NOMO-1 (cell line): ENCODE data around the gene ANKRD40CL.

ENCODE experiments used
- DNase-seq, 2 experiments: peaks; one replicate each; lab custom pipeline; 2025; ENCODE audit not compliant: unreplicated experiment in 2 of 2; lab: John Stamatoyannopoulos, UW

Gene ANKRD40CL

GRCh38 chr17:50790618-50791017 is 23.3 kb upstream of the ANKRD40CL start:
- DNase-seq: peak in 1 of 2 experiments; percentile 12

DNA sequence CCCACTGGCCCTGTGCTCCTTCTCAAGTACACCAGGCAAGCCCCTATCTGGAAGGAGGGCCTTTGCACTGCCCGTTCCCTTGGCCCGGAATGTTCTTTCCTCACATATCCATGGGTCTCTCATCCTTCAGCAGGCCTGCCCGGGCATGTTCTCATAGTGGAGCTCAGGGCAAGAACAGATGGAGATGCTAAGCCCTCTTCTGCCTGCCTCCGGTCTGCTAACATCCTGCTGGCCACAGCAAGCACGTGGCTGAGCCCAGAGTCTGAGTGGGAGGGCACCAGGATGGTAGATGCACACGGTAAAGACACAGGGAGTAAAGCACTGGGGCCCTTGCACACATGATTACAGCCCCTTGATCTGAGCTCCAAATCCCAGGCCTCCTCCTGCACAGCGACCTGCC is 19.8 kb upstream of the ANKRD40CL start:
- no peak for DNase-seq

DNA sequence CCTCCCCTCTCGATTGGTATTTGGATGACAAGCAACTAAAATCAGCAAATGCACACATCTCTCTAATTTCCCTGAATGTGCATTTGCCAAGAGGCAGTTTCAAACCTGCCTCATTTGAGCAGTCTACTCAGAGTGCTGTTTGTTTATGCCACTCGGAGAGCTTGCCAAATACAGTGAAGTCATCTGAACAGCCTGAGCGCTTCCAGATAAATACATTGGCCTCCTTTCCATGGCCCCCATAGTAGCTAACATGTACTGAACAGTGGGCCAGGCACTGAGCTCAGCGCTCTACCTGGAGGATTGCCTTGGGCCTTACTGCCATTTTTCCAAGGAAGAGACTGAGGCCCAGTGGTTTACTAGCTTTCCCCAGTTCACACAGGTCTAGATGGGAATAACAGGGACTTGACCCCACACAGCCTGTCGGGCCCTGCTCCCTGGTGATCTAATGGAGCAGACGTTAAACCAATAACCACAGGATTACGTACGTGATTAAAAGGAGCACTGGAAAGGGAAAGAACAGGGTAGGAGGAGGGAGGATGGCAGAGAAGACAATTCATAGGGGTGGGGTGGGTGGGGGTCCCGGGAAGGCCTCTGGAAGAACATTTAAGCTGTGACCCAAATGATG is 18.7 kb upstream of the ANKRD40CL start:
- no peak for DNase-seq

GRCh38 chr17:50785126-50785525 is 17.8 kb upstream of the ANKRD40CL start:
- no peak for DNase-seq

- no peak for DNase-seq
Observed at GRCh38 chr17:50783905-50784304, 16.6 kb upstream of the ANKRD40CL start.

GRCh38 chr17:50783193-50783660 is 15.9 kb upstream of the ANKRD40CL start:
- peak; percentile 58 to 72 for DNase-seq

- no peak for DNase-seq
Observed at GRCh38 chr17:50781167-50781566, 13.8 kb upstream of the ANKRD40CL start.

DNA sequence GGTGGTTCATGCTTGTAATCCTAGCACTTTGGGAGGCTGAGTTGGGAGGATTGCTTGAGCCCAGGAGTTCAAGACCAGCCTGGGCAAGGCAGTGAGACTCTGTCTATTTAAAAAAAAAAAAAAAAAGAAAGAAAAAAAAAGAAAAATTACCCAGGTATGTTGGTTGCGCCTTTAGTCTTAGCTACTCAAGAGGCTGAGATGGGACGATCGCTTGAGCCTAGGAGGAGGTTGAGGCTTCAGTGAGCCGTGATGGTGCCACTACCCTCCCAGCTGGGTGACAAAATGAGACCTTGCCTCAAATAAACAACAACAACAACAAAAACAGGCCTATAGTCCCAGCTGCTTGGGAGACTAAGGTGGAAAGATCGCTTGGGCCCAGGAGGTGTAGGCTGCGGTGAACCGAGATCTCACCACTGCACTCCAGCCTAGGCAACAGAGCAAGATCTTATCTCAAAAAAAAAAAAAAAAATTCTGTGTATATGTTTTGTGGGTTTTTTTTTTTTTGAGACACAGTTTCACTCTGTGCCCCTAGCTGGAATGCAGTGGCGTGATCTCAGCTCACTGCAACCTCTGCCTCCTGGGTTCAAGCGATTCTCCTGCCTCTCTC is 12.5 kb upstream of the ANKRD40CL start:
- no peak for DNase-seq

GRCh38 chr17:50778988-50779387 is 11.7 kb upstream of the ANKRD40CL start:
- no peak for DNase-seq

GRCh38 chr17:50778471-50778870 is 11.2 kb upstream of the ANKRD40CL start:
- DNase-seq: no peak

DNA sequence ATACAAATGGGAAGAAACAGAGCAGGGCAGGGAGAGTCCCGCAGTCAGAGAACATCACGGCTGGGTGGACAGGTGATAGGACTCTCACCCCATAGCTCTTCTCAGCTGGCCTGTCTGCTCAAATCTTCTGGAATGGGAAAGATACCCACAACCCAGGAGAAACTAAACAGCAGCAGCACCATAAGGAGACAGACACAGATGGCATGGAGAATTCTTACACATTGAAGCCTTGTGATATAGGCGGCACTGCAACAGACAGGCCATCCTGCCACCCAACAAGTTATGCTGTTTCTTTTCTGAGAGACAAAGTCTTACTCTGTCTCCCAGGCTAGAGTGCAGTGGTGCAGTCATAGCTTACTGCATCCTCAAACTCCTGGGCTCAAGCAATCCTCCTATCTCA is 8.6 kb upstream of the ANKRD40CL start:
- DNase-seq: no peak

GRCh38 chr17:50774225-50774803 is 7.0 kb upstream of the ANKRD40CL start:
- no peak for DNase-seq

DNA sequence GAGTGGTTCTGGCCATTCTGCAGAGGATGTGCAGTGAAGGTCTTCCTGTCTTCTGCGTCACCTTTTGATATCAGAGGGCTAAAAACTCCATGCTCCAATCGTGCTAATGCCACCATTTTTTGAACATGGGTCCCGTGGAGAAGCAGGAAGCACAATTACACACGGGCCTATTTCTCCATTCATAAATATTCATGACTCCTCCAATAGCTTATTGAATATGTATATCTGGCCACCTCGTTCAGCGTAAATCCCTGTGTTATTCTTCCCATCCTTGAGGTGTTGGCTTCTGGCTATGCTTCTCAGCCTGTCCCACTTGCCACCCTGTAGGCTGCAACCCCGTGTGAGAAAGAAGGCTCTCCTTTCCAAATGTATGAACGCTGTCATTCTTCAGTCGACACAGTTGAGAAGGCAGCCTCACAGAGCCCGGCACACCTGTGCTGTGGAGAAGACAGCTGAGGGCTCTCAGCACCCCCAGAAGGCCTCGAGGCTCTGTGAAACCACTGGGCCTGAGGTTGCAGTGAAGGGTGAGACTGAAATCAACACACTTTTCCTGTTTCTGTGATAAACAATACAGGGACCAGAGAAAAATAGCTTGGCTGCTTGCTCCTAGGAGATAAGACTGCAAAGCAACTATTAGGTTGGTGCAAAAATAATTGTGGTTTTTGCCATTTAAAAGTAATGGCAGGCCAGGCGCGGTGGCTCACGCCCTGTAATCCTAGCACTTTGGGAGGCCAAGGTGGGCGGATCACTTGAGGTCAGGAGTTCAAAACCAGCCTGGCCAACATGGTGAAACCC is 4.9 kb upstream of the ANKRD40CL start:
- no peak for DNase-seq

GRCh38 chr17:50770346-50770745 is 3.0 kb upstream of the ANKRD40CL start:
- DNase-seq: no peak

GRCh38 chr17:50769884-50770283 is 2.6 kb upstream of the ANKRD40CL start:
- DNase-seq: no peak

DNA sequence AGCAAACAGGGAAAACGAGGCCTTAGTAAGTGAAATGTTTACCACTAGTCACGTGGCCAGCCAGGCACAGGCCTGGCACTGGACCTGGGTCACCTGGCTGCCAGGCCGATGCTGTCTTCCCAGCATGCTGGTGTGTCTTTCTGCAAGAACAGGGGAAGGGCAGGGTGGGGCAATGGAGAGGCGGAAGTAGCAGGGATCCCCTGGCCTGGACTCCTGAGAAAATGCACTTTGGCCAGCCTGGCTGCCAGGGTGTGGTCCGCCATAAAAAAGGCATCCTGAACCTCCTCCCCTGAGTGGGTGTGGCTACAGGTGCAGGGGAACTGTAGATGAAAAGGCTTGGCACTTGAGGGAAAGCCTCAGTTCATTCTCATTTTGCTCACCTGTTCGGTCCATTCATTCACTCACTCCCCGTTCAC is 1.0 kb upstream of the ANKRD40CL start:
- DNase-seq: no peak

- no peak for DNase-seq
Observed at GRCh38 chr17:50767030-50767429, 288 bp downstream of the ANKRD40CL start.

DNA sequence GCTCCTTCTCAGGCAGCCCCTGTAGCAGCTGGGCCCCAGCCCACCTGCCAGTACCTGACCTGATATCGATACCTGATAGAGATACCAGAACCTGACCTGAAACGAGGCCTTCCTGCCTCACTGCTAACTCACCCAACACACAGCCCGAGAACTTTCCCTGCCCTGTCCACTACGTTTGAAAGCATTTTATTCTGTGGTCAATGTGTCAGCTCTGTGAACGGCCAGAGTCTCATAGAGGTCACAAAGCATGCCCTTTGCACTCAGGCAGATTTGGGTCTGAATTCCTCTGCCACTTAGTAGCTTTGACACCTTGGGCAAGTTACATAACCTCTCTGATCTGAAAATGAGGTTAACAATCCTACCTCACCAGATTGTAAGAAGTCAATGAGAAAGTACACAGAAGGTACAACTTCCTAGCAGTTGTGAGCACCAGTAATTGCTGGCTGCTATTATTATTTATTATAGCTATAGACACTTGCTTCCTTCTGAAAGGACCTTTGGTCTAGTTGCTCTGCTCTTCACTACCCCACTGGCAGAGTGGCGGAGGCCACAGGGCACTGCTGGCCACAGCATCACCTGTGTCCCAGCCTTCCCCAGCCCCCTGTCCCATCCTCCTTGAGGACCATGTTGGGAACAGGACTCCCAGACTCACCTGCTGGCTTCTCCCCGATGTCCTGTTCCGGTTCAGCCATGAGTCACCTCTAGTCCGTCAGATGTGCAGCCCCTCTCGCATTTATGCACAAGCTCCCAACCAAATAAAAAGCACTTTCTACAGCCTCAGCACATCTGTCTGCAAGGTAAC is 895 bp downstream of the ANKRD40CL start:
- no peak for DNase-seq

GRCh38 chr17:50765454-50766221 is 1.7 kb downstream of the ANKRD40CL start:
- DNase-seq: peak; percentile 75 to 88

- DNase-seq: no peak
Observed at GRCh38 chr17:50764734-50765149, 2.6 kb downstream of the ANKRD40CL start.
